Mesodermal cell (in vitro differentiated cells): ENCODE results near the gene BNC1. TPM values are rescaled to one million over a fixed set of nuclear protein-coding genes. Genes with fewer than 3 reads are reported as not detected.
A peak's percentile ranks its signal among the peaks of the same experiment; 100 is the strongest.

Experiments used
- H3K27ac ChIP-seq: 2 replicates; pipeline ENCODE4 v1.7.0; 2013; ENCODE audit warnings: mild to moderate bottlenecking, low read depth, low read length, moderate library complexity; ENCODE audit not compliant: severe bottlenecking
- H3K36me3 ChIP-seq: 2 replicates; pipeline ENCODE4 v1.7.1; 2013; ENCODE audit warnings: mild to moderate bottlenecking, low read length, moderate library complexity; ENCODE audit not compliant: control insufficient read depth, insufficient read depth
- H3K4me1 ChIP-seq: one replicate; pipeline ENCODE4 v1.7.1; 2013; ENCODE audit warnings: mild to moderate bottlenecking, low read length; ENCODE audit not compliant: insufficient read depth, control insufficient read depth, poor library complexity, severe bottlenecking
- H3K4me3 ChIP-seq: 2 replicates; pipeline ENCODE4 v1.7.0; 2013; ENCODE audit warnings: low read length, control low read depth, mild to moderate bottlenecking; ENCODE audit not compliant: insufficient read depth, poor library complexity, severe bottlenecking; ENCODE audit errors: extremely low read depth
- H3K9me3 ChIP-seq: 2 replicates; pipeline ENCODE4 v1.7.1; 2013; ENCODE audit warnings: mild to moderate bottlenecking, low read length, moderate library complexity; ENCODE audit not compliant: control insufficient read depth
- WGBS, 2 experiments: methylation state at CpG; one replicate each; pipeline ENCODE4 v1.1.5; 2013; ENCODE audit warnings: missing lambda C conversion rate in 2 of 2; ENCODE audit not compliant: insufficient coverage in 2 of 2; 5-methylcytosine and 5-hydroxymethylcytosine counted together
- polyA plus RNA-seq, 2 experiments: library from polyadenylated mRNA; stranded (reverse); fragments of 50-300 nt; gene quantifications; one replicate each; pipeline ENCODE4 v1.2.3, GENCODE V29; 2013

The BNC1 gene, protein sequence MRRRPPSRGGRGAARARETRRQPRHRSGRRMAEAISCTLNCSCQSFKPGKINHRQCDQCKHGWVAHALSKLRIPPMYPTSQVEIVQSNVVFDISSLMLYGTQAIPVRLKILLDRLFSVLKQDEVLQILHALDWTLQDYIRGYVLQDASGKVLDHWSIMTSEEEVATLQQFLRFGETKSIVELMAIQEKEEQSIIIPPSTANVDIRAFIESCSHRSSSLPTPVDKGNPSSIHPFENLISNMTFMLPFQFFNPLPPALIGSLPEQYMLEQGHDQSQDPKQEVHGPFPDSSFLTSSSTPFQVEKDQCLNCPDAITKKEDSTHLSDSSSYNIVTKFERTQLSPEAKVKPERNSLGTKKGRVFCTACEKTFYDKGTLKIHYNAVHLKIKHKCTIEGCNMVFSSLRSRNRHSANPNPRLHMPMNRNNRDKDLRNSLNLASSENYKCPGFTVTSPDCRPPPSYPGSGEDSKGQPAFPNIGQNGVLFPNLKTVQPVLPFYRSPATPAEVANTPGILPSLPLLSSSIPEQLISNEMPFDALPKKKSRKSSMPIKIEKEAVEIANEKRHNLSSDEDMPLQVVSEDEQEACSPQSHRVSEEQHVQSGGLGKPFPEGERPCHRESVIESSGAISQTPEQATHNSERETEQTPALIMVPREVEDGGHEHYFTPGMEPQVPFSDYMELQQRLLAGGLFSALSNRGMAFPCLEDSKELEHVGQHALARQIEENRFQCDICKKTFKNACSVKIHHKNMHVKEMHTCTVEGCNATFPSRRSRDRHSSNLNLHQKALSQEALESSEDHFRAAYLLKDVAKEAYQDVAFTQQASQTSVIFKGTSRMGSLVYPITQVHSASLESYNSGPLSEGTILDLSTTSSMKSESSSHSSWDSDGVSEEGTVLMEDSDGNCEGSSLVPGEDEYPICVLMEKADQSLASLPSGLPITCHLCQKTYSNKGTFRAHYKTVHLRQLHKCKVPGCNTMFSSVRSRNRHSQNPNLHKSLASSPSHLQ
- 12.0 TPM for polyA plus RNA-seq (2013, experiment 1 of 2)
- polyA plus RNA-seq (2013, experiment 2 of 2) = 13.5 TPM

DNA sequence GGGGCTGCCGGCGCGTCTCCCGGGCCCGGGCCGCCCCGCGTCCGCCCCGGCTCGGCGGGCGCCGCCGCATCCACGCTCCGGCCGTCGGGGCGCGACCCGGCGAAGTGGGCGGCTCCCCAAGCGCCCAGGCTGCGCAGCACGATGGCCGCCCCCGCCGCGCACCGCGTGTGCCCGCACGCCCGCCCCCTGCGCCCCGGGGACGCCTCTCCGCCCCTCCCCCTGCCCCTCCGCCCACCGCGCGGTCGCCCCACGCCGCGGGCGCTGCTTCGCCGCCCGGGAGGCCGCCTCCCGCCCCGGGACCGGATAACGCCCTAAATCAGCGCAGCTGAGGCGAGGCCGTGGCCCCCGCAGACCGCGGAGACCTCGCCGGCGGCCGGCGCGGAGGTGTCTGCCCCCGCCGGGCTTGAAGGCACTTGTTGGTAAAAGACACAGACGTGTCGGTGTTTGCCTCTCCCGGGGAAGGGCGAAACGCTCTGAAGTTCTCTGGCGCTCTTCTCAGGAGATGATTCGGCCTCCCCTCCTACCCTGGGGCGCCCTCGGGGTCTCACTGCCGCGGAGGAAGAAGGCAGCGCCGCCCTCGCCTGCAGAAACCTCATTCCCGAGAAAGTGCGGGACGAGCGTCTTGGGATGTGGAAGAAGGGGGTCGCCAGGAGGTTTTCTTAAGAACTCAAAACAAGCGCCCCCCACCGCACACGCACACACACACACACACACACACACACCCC lies at the start of gene BNC1:
Gene BNC1 (minus strand): TSS at position 106 of the 725 bp plus-strand sequence. CDS start 36 bp downstream, at position 70.
- peak within 1 kb of the TSS; percentile 95 for H3K27ac ChIP-seq
- 1 to 2% methylated on average over 52 to 74 of the region's 93 CpGs for WGBS, 2 experiments

DNA sequence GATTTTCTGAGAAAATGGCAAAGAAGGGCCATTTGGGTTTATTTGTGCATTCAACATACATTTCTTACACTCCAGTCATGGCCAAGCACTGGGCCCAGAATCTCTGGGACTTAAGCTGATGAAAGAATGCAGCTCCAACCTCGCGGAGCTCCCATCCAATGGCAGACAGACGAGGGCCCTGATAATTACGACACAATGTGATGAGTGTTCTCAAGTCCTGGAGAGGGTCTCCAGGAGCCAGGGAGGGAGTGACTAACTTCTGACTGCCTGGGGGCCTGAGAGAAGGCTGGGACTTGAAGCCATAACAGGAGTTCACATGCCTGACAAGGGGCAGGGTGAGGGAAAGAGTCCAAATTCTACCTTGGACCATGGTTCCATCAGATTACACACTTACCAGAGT lies 42.6 kb upstream of the BNC1 start:
- no peak overlapping the region for H3K4me3 ChIP-seq
- peaks cover 28% of the 10 kb centered on the region for H3K4me1 ChIP-seq
- H3K9me3 ChIP-seq = no peaks in the 10 kb centered on the region
- H3K36me3 ChIP-seq = no peaks in the 10 kb centered on the region
- H3K27ac ChIP-seq = peak overlapping the region; percentile 29
- WGBS, 2 experiments = 62 to 97% methylated on average over 4 of the region's 4 CpGs

More for the DNA sequence above, at the start of gene BNC1:
- H3K36me3 ChIP-seq = no peaks in the 10 kb centered on the region
- no peaks in the 10 kb centered on the region for H3K9me3 ChIP-seq
- H3K4me3 ChIP-seq = peak within 1 kb of the TSS; percentile 72
- H3K4me1 ChIP-seq = peaks cover 50% of the 10 kb centered on the region

DNA sequence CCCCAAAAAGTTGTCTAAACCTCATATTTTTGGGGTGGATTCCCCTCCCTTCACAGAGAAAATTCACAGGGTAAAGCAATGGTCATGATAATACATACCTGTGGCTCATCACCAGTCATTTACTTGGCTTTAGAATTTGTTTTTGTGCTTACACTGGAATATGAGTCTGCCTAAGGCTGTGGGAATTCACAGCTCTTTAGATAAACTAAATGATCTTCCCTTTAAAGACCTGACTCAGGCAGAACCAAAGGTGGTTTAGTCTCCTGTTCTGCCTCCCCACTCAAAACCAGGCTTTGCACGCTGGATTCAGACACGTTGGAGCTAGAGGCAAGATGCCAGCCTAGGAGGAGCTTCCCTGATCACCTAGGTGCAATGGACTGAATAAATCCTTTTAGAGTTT lies 40.3 kb upstream of the BNC1 start:
- H3K36me3 ChIP-seq = no peaks in the 10 kb centered on the region
- H3K4me3 ChIP-seq = no peak overlapping the region
- no peaks in the 10 kb centered on the region for H3K9me3 ChIP-seq
- no peak overlapping the region for H3K27ac ChIP-seq
- WGBS, 2 experiments = 70 to 100% methylated on average over 2 of the region's 2 CpGs
- peaks cover 44% of the 10 kb centered on the region for H3K4me1 ChIP-seq

DNA sequence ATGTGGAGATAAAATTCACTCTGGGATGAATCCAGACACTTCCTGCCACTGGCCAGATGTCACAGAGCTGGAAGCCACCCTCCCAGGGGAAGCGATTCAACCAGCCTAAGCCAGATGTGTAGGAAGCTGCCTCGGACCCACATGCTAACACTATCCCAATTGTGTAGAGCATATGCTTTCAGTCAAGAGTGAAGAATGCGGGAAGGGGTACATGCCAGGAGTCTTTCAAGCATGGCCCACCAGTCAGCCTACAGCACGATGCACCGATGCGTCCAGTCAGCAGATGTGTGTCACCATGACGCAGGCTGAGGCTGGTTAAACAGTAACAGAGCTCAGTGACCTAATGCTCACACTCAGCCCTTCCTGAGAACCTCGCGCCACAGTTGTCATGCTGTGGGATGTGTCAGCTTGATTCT lies 38.8 kb upstream of the BNC1 start:
- Histone ChIP-seq H3K36me3 (no peaks in the 10 kb centered on the region), H3K9me3 (peaks cover 3% of the 10 kb centered on the region), H3K4me3 (no peak overlapping the region), H3K4me1 (peaks cover 44% of the 10 kb centered on the region), H3K27ac (peak overlapping the region; percentile 63)
- 95 to 97% methylated on average over 6 to 9 of the region's 9 CpGs for WGBS, 2 experiments

DNA sequence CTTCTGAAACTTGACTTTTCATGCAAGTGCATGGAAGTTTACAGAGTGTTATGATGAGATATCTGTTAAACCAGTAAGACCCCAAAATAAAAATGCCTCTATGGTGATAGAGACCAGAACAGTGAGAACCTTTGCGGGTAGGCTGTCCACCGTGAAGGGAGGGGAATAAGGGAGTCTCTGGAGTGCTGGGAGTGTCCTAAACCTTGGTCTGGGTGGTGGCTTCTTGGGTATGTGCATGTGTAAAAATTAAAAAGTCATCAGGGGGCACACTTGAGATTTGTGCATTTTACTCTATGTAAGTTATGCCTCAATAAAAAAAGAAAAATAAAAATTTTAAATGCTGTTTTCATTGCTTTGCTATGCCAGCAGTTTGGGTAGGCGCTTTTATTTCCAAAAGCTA lies 38.2 kb upstream of the BNC1 start:
- H3K4me3 ChIP-seq = no peak overlapping the region
- WGBS, 2 experiments = 86% methylated on average over 1 of the region's 3 CpGs; no CpG with 5 or more reads in 1 of the 2 experiments
- peaks cover 44% of the 10 kb centered on the region for H3K4me1 ChIP-seq
- peak overlapping the region; percentile 43 for H3K27ac ChIP-seq
- peaks cover 3% of the 10 kb centered on the region for H3K9me3 ChIP-seq
- H3K36me3 ChIP-seq = no peaks in the 10 kb centered on the region

DNA sequence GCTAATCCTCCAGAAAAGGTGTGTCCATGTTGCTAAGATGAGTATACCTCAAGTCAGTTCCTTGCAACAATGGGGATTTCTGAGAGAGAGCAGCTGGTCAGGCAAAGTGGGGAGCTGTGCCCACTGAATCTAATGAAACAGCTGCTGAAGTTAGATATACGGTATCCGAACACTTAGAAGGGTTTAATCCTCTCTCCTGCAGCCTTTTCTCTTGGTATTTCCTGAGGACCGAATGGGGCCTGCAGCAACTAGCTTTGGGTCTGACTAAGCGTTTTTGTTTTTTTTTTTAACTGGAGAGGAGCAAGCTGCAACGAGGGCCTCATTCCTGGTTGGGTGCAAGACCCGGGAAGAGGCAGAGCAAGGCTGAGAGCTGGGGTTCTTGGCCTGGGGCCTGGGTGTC lies 37.6 kb upstream of the BNC1 start:
- H3K4me1 ChIP-seq = peaks cover 38% of the 10 kb centered on the region
- no peak overlapping the region for H3K4me3 ChIP-seq
- peaks cover 3% of the 10 kb centered on the region for H3K9me3 ChIP-seq
- 56 to 62% methylated on average over 6 of the region's 6 CpGs for WGBS, 2 experiments
- H3K36me3 ChIP-seq = no peaks in the 10 kb centered on the region
- H3K27ac ChIP-seq = peak overlapping the region; percentile 43

DNA sequence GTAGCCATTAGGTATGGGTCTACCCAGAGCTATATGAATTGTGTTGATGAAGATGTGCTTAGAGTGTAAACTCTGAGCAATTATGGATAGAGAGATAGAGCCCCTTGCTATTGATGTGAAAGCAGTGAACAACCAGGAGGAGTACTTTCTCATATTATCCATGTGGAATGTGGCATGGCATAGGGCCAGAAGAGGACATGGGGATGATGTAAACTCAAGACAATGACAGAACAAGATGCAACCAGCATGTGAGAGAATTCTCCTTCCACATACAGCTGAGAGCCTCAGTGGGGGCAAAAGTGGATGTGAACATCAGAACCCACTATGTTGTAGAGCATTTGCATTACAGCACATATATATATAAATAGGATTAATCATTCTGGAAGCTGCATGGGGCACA lies 36.4 kb upstream of the BNC1 start:
- Histone ChIP-seq H3K4me3 (no peak overlapping the region), H3K4me1 (peaks cover 37% of the 10 kb centered on the region), H3K27ac (peak overlapping the region; percentile 29), H3K36me3 (no peaks in the 10 kb centered on the region), H3K9me3 (peaks cover 3% of the 10 kb centered on the region)

DNA sequence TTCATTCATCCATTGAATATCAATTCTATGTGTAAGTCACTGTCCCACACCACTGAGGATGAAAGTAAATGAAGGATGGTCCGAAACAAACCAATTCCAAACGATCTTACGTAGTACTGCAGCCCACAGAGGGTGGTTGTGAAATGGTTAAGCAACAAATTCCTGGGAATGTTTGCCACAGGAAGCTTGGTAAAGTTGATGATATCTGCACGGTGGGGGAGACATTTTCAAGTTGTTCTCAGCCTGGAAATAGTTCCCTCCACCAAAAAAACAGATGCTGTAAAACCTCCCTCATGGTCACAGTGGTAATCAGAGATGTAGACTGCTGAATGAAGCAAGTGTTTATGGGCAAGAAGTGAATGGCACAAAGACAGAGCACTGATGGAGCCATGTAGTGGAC lies 35.9 kb upstream of the BNC1 start:
- H3K27ac ChIP-seq = peak overlapping the region; percentile 29
- H3K36me3 ChIP-seq = no peaks in the 10 kb centered on the region
- peaks cover 3% of the 10 kb centered on the region for H3K9me3 ChIP-seq
- peaks cover 37% of the 10 kb centered on the region for H3K4me1 ChIP-seq
- 72% methylated on average over 4 of the region's 4 CpGs; no CpG with 5 or more reads in 1 of the 2 experiments for WGBS, 2 experiments
- H3K4me3 ChIP-seq = no peak overlapping the region

DNA sequence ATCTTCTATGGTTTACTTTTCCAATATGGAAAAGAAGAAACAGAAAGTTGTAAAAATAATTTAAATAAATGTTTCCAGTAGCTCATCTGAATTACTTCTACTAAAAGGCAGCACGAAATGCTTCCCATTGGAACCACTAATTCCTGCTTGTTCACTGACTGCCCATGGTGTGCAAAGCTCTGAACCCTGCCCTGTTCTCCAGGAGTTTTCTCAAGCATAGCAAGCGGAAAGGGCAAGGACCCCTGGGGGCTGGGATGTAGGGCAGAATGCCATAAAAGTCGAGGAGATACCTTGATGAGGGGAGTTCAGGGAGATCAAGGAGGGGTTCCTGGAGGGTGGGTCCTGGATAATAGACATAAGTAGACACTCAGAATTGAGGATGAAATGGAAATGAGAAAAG lies 35.3 kb upstream of the BNC1 start:
- no peak overlapping the region for H3K4me3 ChIP-seq
- no peak overlapping the region for H3K27ac ChIP-seq
- peaks cover 3% of the 10 kb centered on the region for H3K9me3 ChIP-seq
- WGBS, 2 experiments = 93 to 96% methylated on average over 2 to 3 of the region's 3 CpGs
- H3K4me1 ChIP-seq = peaks cover 37% of the 10 kb centered on the region
- no peaks in the 10 kb centered on the region for H3K36me3 ChIP-seq

DNA sequence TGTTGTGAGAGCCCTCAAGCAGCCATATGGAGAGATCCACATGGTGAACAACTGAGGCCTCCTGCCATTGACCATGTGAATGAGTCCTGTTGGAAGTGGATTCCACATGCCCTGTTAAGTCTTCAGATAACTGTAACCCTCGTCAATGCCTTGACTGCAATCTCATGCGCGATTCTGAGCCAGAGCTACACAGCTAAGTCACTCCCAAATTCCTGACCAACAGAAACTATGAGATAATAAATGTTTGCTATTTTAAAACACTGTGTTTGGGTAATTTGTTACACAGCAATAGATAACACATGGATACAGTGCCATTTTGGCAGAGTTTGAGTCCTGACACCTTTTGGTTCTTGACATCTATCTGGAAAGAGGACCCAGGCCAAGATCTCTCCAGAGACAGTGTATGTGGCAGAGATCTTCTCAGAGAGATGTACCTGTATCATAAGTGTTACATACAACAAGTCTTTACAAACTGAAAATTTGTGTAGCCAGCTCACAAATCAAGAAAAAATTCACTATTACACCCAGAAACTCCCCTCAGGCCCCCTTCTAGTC lies 34.5 kb upstream of the BNC1 start:
- Histone ChIP-seq H3K4me1 (peaks cover 36% of the 10 kb centered on the region), H3K4me3 (no peak overlapping the region), H3K27ac (no peak overlapping the region), H3K9me3 (peaks cover 3% of the 10 kb centered on the region), H3K36me3 (no peaks in the 10 kb centered on the region)
- 80% methylated on average over 1 of the region's 3 CpGs; no CpG with 5 or more reads in 1 of the 2 experiments for WGBS, 2 experiments
